NOMO-1 (cell line): ENCODE results near the gene ZBTB8OS.

Experiments used
- DNase-seq, 2 experiments: peaks; one replicate each; lab custom pipeline; 2025; ENCODE audit not compliant: unreplicated experiment in 2 of 2; lab: John Stamatoyannopoulos, UW

The ZBTB8OS gene

DNA sequence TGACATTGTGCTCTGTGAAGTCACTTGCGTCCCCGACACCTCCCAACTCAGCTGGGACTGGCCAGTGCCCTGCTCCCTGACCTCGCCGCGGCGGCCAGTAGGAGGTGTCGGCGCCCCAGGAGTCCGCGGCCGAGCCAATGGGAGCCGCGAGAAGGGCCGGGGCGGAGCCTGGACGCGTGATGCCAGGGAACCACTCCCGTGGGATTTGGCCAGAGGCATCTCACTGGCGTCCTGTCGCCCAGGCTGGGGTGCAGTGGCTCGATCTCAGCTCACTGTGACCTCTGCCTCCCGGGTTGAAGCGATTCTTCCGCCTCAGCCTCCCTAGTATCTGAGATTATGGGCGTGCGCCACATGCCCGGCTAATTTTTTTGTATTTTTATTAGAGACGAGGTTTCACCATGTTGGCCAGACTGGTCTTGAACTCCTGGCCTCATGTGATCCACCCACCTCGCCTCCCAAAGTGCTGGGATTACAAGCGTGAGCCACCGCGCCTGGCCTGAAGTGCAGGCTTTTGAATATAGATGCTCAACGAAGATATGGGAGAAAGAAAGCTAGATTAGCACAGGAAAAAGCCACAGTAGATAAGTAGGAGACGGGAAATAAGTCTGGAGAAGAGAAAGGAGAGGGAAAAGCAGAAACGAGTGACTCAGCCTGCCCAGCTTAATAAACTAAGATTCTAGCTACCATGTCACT lies 38.0 kb downstream of the ZBTB8OS start:
- DNase-seq = no peak

GRCh38 chr1:32611859-32612188 lies 38.5 kb downstream of the ZBTB8OS start:
- DNase-seq = no peak

GRCh38 chr1:32609180-32609579 lies 41.2 kb downstream of the ZBTB8OS start:
- DNase-seq = no peak

DNA sequence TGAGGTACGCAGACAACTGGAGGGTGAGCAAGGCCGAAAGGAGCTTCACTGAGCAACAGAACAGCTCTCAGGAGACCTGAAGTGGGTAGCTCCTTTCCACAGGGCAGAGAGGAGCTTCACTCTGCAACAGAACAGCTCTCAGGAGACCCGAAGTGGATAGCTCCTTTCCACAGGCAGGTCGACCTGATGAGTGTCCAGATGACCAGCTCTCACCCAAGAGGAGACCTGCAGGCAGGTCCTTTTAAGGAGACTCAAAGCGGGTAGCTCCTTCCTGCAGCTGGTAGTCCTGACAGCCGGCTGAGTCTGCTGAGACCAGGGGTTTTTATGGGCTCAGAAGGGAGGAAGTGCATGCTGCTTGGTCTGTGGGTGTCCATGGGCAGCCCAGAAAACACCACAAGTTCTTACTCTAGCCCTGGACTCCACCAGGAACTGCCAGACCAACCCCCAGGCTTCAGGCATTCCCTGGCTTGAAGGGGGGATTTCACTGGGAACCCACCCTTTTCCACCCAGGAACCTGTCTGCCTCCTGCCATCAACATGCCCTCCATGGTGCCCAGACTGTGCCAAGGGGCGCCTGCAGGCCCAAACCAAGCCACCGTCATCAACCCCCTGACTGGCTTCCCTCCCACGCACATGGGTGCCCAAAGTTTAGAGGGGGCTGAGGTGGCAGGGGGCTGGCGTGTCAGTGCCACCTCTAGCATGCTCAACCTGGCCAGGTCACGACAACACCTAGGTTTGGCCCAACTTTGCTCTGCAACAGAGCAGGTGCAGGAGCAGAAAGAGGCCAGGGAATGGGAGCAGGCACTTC lies 43.6 kb downstream of the ZBTB8OS start:
- no peak for DNase-seq

DNA sequence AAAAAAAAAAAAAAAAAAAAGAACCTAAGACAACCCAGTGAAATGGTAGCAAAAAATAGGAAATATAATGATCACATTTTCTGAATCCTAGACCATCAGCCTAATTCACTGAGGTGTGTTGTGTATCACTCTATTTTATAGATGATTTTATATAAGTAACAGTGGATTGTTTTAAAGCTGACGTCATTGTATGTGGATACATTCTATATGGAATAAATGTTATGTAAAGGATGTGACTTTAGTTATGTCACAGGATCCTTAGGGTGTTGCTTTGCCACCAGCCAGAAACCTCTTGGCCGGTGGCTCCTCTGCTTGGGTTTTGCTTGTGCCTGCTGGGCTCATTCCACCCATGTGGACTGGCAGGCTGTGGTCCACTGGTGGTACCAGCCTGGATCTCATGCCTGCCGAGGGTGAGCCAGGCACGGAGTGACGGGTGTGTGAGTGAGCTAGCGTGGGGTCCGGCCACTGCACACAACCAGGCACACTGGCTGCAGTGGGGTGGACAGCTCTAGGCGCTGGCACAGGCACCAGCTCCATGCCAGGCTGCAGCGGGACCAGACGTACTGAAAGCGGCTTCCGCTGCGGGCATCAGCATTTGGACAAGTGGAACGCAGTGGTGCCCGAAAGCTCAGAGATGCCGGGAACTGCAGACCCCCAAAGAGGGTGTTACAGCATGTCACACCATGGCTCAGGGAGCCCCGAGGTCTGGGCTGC lies 44.5 kb downstream of the ZBTB8OS start:
- DNase-seq = no peak

- no peak for DNase-seq
Measured at GRCh38 chr1:32600034-32600433, 50.3 kb downstream of the ZBTB8OS start.

DNA sequence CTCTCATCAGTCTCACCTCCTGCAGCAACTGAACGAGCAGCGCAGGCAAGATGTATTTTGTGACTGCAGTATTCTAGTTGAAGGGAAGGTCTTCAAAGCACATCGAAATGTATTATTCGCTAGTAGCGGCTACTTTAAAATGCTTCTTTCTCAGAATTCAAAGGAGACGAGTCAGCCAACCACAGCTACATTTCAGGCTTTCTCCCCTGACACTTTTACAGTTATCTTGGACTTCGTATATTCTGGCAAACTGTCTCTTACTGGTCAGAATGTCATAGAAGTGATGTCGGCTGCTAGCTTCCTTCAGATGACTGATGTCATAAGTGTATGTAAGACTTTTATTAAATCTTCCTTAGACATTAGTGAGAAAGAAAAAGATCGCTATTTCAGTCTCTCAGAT lies 57.4 kb downstream of the ZBTB8OS start:
- no peak for DNase-seq

DNA sequence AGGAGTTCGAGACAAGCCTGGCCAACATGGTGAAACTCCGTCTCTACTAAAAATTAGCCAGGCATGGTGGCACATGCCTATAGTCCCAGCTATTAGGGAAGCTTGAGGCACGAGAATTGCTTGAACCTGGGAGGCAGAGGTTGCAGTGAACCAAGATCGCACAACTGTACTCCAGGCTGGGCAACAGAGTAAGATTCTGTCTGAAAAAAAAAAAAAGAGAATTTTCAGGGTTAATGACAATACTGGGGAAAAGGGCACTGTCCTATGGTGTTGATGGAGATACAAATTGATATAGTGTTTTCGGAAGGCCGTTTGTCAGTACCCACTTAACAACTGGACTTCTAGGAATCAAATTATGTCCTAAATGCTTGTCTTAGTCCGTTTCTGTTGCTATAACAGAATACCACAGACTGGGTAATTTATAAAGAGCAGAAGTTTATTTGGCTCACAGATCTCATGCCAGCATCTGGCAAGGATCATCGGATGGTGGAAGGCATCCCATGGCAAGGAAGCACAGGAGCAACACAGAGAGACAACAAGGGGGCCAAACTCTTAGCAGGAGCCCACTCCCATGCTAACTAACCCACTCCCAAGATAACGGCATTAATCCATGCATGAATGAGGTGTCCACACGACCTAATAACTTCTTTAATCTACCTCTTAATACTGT lies 69.9 kb downstream of the ZBTB8OS start:
- no peak for DNase-seq
